Peyer's patch (tissue), 4 donors: ENCODE measurements around the gene A3GALT2.

ENCODE experiments used
- POLR2A ChIP-seq, 2 donors: fragments of 450-650 bp; IDR thresholded peaks; one replicate each; pipeline ENCODE4 v1.5.1; 2017; ENCODE audit warnings: antibody characterized with exemption in 2 of 2, mild to moderate bottlenecking in 2 of 2, moderate library complexity in 2 of 2
- TF ChIP-seq, protein P1 (sequence below), 6 experiments: fragments of 450-650 bp in 4 of 6; fragments of 200-600 bp in 2 of 6; sonication (generic) in 1 of 6; IDR thresholded peaks; one replicate each; pipeline ENCODE4 v1.5.1; 2017 to 2019; ENCODE audit warnings: antibody characterized with exemption in 6 of 6, mild to moderate bottlenecking in 3 of 6, moderate library complexity in 1 of 6

GRCh38 chr1:33326785-33327184 lies 5.9 kb upstream of the A3GALT2 start:
- TF ChIP-seq, protein P1, sequence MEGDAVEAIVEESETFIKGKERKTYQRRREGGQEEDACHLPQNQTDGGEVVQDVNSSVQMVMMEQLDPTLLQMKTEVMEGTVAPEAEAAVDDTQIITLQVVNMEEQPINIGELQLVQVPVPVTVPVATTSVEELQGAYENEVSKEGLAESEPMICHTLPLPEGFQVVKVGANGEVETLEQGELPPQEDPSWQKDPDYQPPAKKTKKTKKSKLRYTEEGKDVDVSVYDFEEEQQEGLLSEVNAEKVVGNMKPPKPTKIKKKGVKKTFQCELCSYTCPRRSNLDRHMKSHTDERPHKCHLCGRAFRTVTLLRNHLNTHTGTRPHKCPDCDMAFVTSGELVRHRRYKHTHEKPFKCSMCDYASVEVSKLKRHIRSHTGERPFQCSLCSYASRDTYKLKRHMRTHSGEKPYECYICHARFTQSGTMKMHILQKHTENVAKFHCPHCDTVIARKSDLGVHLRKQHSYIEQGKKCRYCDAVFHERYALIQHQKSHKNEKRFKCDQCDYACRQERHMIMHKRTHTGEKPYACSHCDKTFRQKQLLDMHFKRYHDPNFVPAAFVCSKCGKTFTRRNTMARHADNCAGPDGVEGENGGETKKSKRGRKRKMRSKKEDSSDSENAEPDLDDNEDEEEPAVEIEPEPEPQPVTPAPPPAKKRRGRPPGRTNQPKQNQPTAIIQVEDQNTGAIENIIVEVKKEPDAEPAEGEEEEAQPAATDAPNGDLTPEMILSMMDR (IDR thresholded peaks at IDR 0.05), result no peak
- TF ChIP-seq POLR2A (IDR thresholded peaks at IDR 0.05), result no peak
